NCI-H446 treated with DMSO at 0.1 percent for 48 hours (cell line): Measurements from ENCODE around the gene HPS6.

ENCODE experiments used
- DNase-seq: peaks from one replicate; lab custom pipeline; 2025; lab: John Stamatoyannopoulos, UW

The HPS6 gene

DNA sequence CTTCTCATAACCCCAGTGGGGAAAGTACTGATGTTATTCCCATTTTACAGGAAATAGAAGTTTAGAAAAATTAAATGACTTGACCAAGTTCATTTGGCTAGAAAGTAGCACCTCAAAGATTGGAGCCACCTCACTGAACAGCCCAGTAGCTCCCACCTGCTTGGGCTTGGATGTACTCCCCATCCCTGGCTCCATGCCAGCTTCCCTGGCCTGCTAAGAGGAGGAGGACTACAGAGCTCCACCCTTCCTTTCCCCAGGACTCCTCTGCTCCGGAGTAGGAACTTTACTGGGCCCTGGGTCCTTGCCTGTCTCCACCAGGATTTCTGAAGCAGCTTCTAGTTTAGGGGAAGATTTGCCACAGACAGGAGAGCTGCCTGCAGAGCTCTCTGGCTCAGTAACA, 3.1 kb downstream of the HPS6 start:
- no peak for DNase-seq

DNA sequence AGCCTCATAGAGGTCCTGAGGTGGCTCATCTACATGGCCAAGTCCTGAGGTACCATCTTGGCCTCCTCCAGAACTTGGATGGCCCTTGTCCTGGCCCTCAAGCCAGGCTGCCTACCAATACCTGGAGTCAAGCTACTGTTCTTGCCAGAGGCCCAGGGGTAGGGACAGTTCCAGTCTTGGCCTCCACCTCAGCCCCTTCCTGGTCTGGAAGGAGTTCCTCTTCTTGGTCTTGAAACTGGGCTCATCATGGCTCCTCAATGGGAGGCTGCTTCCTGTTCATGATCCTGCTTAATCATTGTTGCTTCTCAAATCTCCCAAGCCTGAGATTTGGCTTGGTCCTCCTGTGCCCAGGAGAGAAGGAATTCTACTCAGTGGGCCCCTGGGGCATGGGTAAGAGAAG, 3.9 kb downstream of the HPS6 start:
- DNase-seq = no peak

DNA sequence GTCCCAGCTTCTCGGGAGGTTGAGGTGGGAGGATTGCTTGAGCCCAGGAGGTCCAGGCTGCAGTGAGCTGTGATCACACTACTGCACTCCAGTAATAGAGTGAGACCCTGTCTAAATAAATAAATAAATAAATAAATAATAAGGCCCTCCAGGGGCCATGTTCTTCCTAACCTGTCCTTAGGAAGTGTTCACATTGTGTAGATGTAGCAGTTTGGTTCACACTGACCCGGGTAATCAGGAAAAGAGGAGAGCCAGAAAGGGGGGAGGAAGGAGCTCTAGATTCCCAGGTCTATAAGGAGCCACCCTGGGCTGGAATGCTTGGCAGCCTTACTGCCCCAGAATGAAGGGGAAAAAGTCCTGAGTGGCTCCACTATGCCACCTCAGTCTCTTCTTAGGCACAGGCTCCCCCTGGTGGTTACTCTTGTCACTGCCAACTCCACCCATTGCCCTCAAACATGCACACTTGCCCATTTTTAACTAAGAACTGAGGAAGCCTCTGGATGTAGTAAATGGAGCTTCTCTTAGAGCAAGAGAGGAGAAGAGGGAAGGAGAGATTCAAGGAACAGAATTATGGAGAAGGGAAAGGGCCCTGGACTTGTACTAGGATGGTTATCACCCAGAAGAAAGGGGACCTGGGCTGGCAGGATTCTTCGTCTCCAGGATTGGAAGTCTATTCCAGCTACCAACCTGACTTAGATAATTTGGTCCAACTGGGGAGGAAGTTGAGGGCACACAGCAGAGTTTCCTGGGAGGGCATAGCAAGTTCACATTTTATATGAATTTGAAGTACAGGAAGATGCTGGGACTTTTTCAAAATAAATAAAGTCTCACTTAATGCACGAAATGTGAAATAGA, 7.8 kb downstream of the HPS6 start:
- peak; percentile 5 for DNase-seq

GRCh38 chr10:102083541-102083940, 18.4 kb downstream of the HPS6 start:
- DNase-seq = no peak

- no peak for DNase-seq
Observed at GRCh38 chr10:102085336-102085735, 20.2 kb downstream of the HPS6 start.

DNA sequence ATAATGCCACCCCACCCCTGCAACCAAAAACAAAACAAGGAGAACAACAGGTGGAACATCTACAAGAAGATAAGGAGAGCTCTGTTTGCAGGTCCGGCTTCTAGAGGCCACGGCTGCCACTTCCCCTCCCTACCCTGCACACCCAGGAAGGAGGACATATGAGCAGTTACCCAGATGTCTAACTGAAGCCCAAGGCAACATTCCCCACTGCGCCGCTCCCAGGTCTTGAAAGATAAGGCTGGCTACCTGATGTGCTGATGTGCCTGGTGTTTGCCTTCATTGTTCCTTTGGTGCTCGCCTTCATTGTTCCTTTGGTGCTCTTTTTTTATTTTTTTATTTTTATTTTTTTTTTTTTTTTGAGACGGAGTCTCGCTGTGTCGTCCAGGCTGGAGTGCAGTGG, 21.0 kb downstream of the HPS6 start:
- no peak for DNase-seq

DNA sequence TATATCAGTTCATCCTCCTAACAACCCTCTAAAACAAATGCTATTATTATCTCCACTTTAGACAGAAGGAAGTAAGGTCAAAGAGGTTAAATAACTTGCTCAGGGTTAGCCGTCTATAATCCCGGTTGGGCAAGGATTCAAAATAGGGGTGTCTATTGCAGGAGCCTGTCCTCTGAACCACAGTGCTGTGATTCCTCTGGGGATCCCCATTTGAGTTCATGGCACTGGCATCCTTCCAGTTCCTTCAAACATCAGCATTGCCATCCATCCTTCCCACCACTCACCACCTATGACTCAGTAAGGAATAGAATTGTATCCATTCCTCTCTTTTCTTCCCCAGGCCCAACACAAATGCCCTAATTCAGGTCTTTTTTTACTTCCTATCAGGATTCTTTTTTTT, 25.6 kb downstream of the HPS6 start:
- DNase-seq = no peak

- no peak for DNase-seq
Observed at GRCh38 chr10:102096449-102096848, 31.3 kb downstream of the HPS6 start.

- DNase-seq = no peak
Observed at GRCh38 chr10:102101152-102101551, 36.0 kb downstream of the HPS6 start.

DNA sequence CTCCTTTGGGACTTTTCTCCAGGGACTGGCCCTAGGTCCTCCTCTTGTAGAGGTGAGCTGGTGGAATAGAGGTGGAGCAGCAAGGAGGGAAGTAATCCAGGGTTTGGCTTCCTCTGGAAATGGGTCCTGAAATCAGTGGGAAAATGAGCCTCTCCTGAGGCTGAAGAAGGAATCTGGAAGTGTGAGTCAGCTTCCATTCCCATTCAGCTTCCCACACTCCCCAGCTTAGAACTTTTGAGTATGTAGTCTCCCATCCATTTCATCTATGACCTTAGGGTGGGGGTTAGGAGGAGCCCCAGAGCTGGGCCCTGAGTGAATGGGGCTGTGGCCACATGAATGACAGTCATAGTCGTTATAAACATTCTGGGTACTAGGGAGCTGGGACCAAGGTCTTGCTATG, 37.3 kb downstream of the HPS6 start:
- DNase-seq = no peak

- no peak for DNase-seq
Observed at GRCh38 chr10:102106998-102107397, 41.8 kb downstream of the HPS6 start.

- DNase-seq = no peak
Observed at GRCh38 chr10:102109166-102110116, 44.3 kb downstream of the HPS6 start.

- DNase-seq = no peak
Observed at GRCh38 chr10:102111276-102111675, 46.1 kb downstream of the HPS6 start.

DNA sequence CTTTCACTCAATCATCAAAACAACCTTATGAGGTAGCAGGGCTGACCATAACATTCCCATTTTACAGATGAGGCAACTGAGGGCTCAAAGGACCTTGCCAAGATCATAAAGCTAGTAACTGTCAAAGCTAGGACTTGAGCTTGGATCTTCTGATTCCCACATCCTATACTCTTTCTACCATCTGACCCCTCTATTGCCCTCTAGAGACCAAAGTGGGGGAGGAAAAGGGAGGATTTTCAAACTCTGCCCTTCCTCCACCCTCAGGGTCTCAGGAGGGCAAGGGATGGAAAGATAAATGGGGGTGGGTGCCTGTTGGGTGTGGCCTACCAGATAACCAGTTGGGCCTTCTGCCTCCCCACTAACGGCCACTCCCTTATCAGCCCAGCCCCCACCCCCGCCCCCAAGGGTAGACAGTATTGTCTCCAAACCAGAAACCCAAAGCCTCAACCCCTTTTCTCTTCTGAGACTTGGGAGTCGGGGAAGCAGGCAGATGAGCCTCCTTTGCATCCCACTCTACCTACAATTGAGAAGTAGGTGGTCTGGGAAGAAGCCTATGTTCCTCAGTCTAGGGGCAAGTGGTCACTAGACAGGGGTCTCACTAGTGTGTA, 47.2 kb downstream of the HPS6 start:
- DNase-seq = no peak

- DNase-seq = no peak
Observed at GRCh38 chr10:102113261-102113955, 48.3 kb downstream of the HPS6 start.

GRCh38 chr10:102113956-102114857, 49.1 kb downstream of the HPS6 start:
- no peak for DNase-seq

- peak; percentile 18 for DNase-seq
Observed at GRCh38 chr10:102114861-102115618, 49.9 kb downstream of the HPS6 start.

DNA sequence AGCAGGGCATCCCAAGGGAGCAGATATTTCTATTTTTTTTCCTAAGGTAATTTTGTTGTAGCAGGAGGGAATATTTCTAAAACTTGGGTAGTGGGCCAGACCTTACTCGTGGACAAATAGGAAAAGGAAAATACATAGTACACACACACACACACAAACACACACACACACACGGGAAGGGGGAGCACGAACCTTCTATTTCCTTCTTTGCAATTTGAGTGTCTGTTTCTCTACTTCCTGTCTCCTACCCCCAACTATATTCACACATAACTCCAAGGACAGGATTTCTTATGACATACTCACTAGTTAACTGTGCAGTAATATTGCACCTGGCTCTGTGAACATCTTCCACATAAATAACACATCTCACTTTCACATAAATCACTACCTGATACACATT, 50.6 kb downstream of the HPS6 start:
- DNase-seq = no peak

DNA sequence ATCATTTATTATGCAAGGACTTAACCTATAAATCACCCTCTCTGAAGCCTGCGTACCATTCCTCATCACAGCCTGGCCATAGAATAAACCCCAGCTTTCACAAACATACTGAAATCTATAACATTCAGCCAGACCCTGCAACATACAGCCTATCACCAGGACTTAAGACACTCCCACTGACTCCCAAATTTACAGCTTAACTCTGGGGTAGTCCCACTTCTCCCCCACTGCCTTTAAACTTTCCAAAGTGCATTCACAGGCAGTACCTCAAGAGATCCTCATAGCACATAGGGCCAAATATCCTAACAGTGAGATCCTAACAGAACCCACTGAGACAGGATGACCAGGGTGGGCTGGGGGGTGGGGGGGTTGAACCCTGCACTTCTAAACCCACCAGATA, 51.5 kb downstream of the HPS6 start:
- DNase-seq = no peak
